Gastrocnemius medialis (tissue), 4 donors: ENCODE measurements around the gene POLD3. TPM values are rescaled to one million over a fixed set of nuclear protein-coding genes. Genes with fewer than 3 reads are reported as not detected.

Experiments
- ATAC-seq, 2 donors: fragments of 150-250 bp; one replicate each; pipeline ENCODE4 v1.9.1; 2016
- DNase-seq, 2 donors: peaks; one replicate each; pipeline ENCODE4 v3.0.0-alpha.2; 2019
- H3K27ac ChIP-seq, 4 donors: fragments of 200-600 bp; sonication (generic); 1 replicate in 1 of 4; 2 replicates in 3 of 4; pipeline ENCODE4 v1.5.1; 2016 to 2018; ENCODE audit warnings: mild to moderate bottlenecking in 2 of 4, moderate library complexity in 1 of 4
- H3K27me3 ChIP-seq, 3 donors: fragments of 200-600 bp; sonication (generic) in 2 of 3; 1 replicate in 1 of 3; 2 replicates in 2 of 3; pipeline versions ENCODE4 v1.5.1 to v1.6.0; 2016 to 2019; ENCODE audit warnings: mild to moderate bottlenecking in 1 of 3, moderate library complexity in 1 of 3
- H3K36me3 ChIP-seq, 2 donors: fragments of 200-600 bp; sonication (generic) in 1 of 2; one replicate each; pipeline ENCODE4 v1.5.1; 2017 to 2018
- H3K4me1 ChIP-seq, 2 donors: fragments of 200-600 bp; sonication (generic) in 1 of 2; one replicate each; pipeline ENCODE4 v1.5.1; 2016 to 2017; ENCODE audit warnings: mild to moderate bottlenecking in 2 of 2
- H3K4me3 ChIP-seq, 4 donors: fragments of 200-600 bp; sonication (generic) in 3 of 4; 1 replicate in 1 of 4; 2 replicates in 3 of 4; pipeline ENCODE4 v1.5.1; 2016 to 2019; ENCODE audit warnings: mild to moderate bottlenecking in 2 of 4
- H3K9me3 ChIP-seq, 3 donors: fragments of 200-600 bp; sonication (generic) in 2 of 3; 1 replicate in 1 of 3; 2 replicates in 2 of 3; pipeline ENCODE4 v1.5.1; 2016 to 2019
- CTCF ChIP-seq, 5 experiments: fragments of 450-650 bp in 3 of 5; fragments of 200-600 bp in 2 of 5; sonication (generic) in 2 of 5; IDR thresholded peaks in 4 of 5; conservative IDR thresholded peaks in 1 of 5; 1 replicate in 4 of 5; 2 replicates in 1 of 5; pipeline ENCODE4 v1.5.1; 2016 to 2019; ENCODE audit warnings: antibody characterized with exemption in 5 of 5, mild to moderate bottlenecking in 3 of 5, moderate library complexity in 3 of 5
- POLR2A ChIP-seq, 2 donors: fragments of 450-650 bp; IDR thresholded peaks; one replicate each; pipeline ENCODE4 v1.6.1; 2017; ENCODE audit warnings: antibody characterized with exemption in 2 of 2, mild to moderate bottlenecking in 2 of 2, moderate library complexity in 2 of 2
- in situ Hi-C, 4 donors: fragments of 200-750 bp; cut with MboI; loops; one replicate each; pipeline versions ENCODE4 v1.15.0 to v1.8.0; 2017; ENCODE audit warnings: low sequenced_read_pairs in 4 of 4
- intact Hi-C: fragments of 100-400 bp; cut with DNase I; formaldehyde crosslinking; loops from one replicate; pipeline ENCODE4 v1.15.1; 2023; ENCODE audit warnings: low total_unique reads
- total RNA-seq, 4 donors: library from RNA; depleted of rRNA; stranded (reverse); fragments of >200 nt; gene quantifications; one replicate each; pipeline versions ENCODE4 v1.1.0 to v1.2.3, GENCODE V29; 2016

The POLD3 gene
- total RNA-seq, 4 donors from 2014 or later = 4.6 to 6.4 (median 5.8) TPM

- in situ Hi-C loops = no loop called here
- ATAC-seq = no peak
- H3K4me1 ChIP-seq = peaks cover 0 to 6% of the 10 kb centered on the region in 2 donors
- no peak for DNase-seq
- no peak overlapping the region for H3K4me3 ChIP-seq
- intact Hi-C loops = no loop called here
- no peaks in the 10 kb centered on the region for H3K9me3 ChIP-seq
- H3K36me3 ChIP-seq = no peaks in the 10 kb centered on the region
- H3K27ac ChIP-seq = no peak overlapping the region
- no peak for TF ChIP-seq POLR2A (IDR thresholded peaks at IDR 0.05)
- TF ChIP-seq CTCF (IDR thresholded peaks at IDR 0.05 in 4 of 5, conservative IDR thresholded peaks at IDR 0.05 in 1 of 5) = no peak
- H3K27me3 ChIP-seq = no peaks in the 10 kb centered on the region
These were observed 83.4 kb downstream of the POLD3 start for GRCh38 chr11:74675761-74676160.

- H3K9me3 ChIP-seq = no peaks in the 10 kb centered on the region
- in situ Hi-C loops (no loop called here), intact Hi-C loops (no loop called here)
- DNase-seq (no peak), ATAC-seq (no peak)
- H3K4me3 ChIP-seq = no peak overlapping the region
- H3K36me3 ChIP-seq = no peaks in the 10 kb centered on the region
- H3K27me3 ChIP-seq = no peaks in the 10 kb centered on the region
- TF ChIP-seq CTCF (IDR thresholded peaks at IDR 0.05 in 4 of 5, conservative IDR thresholded peaks at IDR 0.05 in 1 of 5) (no peak), POLR2A (IDR thresholded peaks at IDR 0.05) (no peak)
- no peak overlapping the region for H3K27ac ChIP-seq
- H3K4me1 ChIP-seq = peaks cover 5 to 10% of the 10 kb centered on the region in 2 donors
These were observed 84.2 kb downstream of the POLD3 start for GRCh38 chr11:74676596-74676995.

GRCh38 chr11:74677131-74677530 is 84.7 kb downstream of the POLD3 start:
- H3K27me3 ChIP-seq = no peaks in the 10 kb centered on the region
- H3K4me1 ChIP-seq = peaks cover 10 to 14% of the 10 kb centered on the region in 2 donors
- H3K27ac ChIP-seq = no peak overlapping the region
- DNase-seq (no peak), ATAC-seq (no peak)
- H3K36me3 ChIP-seq = no peaks in the 10 kb centered on the region
- TF ChIP-seq CTCF (IDR thresholded peaks at IDR 0.05 in 4 of 5, conservative IDR thresholded peaks at IDR 0.05 in 1 of 5) (no peak), POLR2A (IDR thresholded peaks at IDR 0.05) (no peak)
- intact Hi-C loops = no loop called here
- no peak overlapping the region for H3K4me3 ChIP-seq
- in situ Hi-C loops = no loop called here
- H3K9me3 ChIP-seq = no peaks in the 10 kb centered on the region

- in situ Hi-C loops (no loop called here), intact Hi-C loops (no loop called here)
- Histone ChIP-seq H3K4me3 (no peak overlapping the region), H3K4me1 (peaks cover 13 to 16% of the 10 kb centered on the region in 2 donors), H3K27ac (no peak overlapping the region), H3K27me3 (no peaks in the 10 kb centered on the region), H3K36me3 (no peaks in the 10 kb centered on the region), H3K9me3 (no peaks in the 10 kb centered on the region)
- TF ChIP-seq POLR2A (IDR thresholded peaks at IDR 0.05) (no peak), CTCF (IDR thresholded peaks at IDR 0.05 in 4 of 5, conservative IDR thresholded peaks at IDR 0.05 in 1 of 5) (no peak)
- ATAC-seq = no peak
- no peak for DNase-seq
These were observed 85.7 kb downstream of the POLD3 start for GRCh38 chr11:74678041-74678440.
